ENCODE measurements around the gene TPH1.

DNA sequence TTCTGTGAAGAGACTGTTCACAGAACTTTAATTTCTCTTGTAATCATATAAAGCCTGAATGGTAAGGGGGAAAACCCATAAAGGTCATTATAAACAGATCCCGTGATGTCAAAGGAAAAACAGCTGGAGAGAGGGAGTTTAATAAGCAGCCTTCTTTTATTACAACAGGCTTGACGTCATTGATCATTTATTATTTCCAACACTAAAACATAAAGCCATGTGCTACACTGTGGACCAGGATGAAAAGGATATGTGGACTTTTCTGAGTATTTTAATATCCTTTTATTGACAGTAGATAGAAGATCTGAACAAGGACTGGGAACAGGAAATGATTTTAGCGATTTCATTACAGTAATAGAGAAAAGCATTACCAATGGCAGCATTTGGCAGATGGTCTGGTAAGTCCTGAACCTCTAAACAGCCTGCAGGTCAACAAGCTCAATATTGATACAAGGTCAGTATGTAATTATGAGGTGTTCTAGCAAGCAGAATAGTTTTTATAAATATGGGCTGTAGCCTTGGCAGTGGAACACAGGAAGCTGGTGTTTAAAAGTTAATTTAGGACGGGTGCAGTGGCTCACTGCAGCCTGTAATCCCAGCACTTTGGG, 25.1 kb upstream of the TPH1 start:
- TF ChIP-seq CTCF (IDR thresholded peaks at IDR 0.05; ENCODE audit: low read depth, low read length), result no peak
- no peak for TF ChIP-seq EZH2phosphoT487 (IDR thresholded peaks at IDR 0.05; ENCODE audit: low read depth)

All from OCI-LY3 (cell line).